Epithelial cell of proximal tubule (primary cell): ENCODE measurements around the gene CCDC40. TPM values are rescaled to one million over a fixed set of nuclear protein-coding genes. Genes with fewer than 3 reads are reported as not detected.

Experiments used
- DNase-seq: peaks from one replicate; pipeline ENCODE4 v3.0.0-alpha.2; 2011; ENCODE audit warnings: low read depth
- H3K4me3 ChIP-seq: 2 replicates; pipeline ENCODE4 v1.5.1; 2011; ENCODE audit warnings: low read depth, mild to moderate bottlenecking, low read length
- total RNA-seq: library from RNA; depleted of rRNA; stranded (reverse); fragments of >200 nt; gene quantifications from 2 replicates; pipeline ENCODE4 v1.2.3, GENCODE V29; 2015
- TF ChIP-seq, protein P1 (sequence below): conservative IDR thresholded peaks from 2 replicates; pipeline ENCODE4 v1.5.1; 2012; ENCODE audit warnings: low read depth, mild to moderate bottlenecking, low read length

Gene CCDC40
- total RNA-seq, 1 donor from 2014 or later, result 2.2 TPM

DNA sequence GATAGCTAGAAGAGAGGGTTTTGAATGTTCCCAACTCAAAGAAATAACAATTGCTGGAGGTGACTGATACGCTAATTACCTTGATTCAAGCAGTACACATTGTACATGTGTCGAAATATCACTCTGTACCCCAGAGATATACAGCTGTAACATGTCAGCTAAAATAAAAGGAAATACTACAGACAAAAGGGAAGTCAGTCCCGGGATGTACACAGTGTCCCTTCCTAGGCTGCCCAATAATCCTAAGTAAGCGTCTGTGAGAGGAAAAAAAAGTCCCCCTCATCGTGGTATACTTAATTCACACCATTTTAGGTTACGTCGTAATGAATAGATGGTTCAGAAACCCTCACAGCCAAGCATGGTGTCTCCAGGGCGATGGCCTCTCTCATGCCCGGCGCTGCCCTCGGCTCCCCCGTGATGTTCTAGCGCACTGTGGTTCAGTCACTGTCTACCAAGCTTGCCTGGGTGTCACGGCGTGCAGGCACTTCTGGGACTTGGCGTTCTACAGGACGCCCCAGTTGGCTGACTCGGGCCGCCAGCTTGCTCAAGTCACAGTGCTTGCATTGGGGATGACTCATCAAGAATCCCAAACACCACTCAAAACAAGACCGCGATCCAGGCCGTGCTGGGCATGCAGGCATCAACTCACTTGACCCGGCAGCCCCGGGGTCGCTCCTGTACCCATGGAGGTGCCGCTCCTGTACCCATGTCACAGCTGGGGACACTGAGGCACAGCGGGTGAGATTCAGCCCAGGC is 27.6 kb downstream of the CCDC40 start:
- TF ChIP-seq, protein P1, sequence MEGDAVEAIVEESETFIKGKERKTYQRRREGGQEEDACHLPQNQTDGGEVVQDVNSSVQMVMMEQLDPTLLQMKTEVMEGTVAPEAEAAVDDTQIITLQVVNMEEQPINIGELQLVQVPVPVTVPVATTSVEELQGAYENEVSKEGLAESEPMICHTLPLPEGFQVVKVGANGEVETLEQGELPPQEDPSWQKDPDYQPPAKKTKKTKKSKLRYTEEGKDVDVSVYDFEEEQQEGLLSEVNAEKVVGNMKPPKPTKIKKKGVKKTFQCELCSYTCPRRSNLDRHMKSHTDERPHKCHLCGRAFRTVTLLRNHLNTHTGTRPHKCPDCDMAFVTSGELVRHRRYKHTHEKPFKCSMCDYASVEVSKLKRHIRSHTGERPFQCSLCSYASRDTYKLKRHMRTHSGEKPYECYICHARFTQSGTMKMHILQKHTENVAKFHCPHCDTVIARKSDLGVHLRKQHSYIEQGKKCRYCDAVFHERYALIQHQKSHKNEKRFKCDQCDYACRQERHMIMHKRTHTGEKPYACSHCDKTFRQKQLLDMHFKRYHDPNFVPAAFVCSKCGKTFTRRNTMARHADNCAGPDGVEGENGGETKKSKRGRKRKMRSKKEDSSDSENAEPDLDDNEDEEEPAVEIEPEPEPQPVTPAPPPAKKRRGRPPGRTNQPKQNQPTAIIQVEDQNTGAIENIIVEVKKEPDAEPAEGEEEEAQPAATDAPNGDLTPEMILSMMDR, result no peak
- no peak overlapping the region for H3K4me3 ChIP-seq
- peak; percentile 66 for DNase-seq

DNA sequence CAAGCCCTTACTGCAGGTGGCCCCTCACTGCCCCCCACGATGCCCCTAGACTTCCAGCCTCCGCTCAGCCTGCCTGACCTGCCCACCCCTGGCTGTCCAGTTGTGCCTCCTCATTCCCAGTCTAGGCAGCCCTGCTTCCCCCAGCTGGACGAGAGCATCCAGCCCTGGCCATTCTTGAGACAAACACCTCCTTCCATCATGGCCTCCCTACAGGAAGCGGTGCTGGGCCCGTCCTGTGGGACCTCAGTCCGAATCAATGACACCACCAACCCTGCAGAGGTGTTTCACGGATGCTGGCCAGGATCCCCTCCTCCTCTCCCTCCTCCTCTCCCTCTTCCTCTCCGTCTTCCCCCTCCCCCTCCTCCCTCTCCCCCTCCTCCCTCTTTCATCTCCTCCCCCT is 28.3 kb downstream of the CCDC40 start:
- TF ChIP-seq, protein P1, result no peak
- H3K4me3 ChIP-seq, result no peak overlapping the region
- DNase-seq, result no peak

DNA sequence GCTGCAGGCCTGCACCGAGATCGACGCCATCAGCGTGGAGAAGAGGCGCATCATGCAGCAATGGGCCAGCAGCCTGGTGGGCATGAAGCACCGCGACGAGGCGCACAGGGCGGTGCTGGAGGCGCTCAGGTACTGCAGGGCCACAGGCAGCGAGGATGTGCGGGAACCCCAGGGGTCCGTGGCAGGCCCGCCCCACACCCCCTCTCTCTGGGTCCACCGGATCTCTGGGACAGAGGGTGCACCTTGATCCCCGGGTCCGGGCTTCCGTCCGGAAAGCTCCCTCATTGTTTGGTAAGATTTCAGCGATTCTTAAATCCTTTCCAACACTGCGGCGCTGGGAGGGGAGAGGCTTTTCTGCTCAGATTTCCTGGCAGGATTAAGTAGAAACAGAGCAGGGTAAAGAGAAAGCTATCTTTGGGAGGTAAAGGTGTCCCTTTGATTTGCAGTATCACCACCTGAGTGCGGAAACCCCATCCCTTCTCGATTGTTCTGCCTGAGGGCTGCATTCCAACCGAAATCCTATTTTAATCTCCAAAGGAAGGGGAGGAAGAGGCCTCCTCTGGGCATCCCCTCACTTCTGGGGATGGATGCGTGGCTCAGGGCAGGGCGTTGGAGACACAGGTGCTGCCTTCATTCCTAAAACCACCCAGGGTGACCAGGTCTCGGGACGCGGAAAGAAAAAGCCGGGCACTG is 29.2 kb downstream of the CCDC40 start:
- TF ChIP-seq, protein P1, result no peak
- no peak overlapping the region for H3K4me3 ChIP-seq
- DNase-seq, result no peak

- H3K4me3 ChIP-seq, result no peak overlapping the region
- TF ChIP-seq, protein P1, result no peak
- no peak for DNase-seq
Measured at GRCh38 chr17:80067393-80067986, 31.0 kb downstream of the CCDC40 start.

GRCh38 chr17:80068301-80069222 is 32.1 kb downstream of the CCDC40 start:
- DNase-seq, result no peak
- H3K4me3 ChIP-seq, result no peak overlapping the region
- TF ChIP-seq, protein P1, result no peak

- TF ChIP-seq, protein P1, result no peak
- peak overlapping the region; percentile 46 for H3K4me3 ChIP-seq
- no peak for DNase-seq
Measured at GRCh38 chr17:80070375-80071115, 34.1 kb downstream of the CCDC40 start.
